ENCODE results near the gene RBM47.

DNA sequence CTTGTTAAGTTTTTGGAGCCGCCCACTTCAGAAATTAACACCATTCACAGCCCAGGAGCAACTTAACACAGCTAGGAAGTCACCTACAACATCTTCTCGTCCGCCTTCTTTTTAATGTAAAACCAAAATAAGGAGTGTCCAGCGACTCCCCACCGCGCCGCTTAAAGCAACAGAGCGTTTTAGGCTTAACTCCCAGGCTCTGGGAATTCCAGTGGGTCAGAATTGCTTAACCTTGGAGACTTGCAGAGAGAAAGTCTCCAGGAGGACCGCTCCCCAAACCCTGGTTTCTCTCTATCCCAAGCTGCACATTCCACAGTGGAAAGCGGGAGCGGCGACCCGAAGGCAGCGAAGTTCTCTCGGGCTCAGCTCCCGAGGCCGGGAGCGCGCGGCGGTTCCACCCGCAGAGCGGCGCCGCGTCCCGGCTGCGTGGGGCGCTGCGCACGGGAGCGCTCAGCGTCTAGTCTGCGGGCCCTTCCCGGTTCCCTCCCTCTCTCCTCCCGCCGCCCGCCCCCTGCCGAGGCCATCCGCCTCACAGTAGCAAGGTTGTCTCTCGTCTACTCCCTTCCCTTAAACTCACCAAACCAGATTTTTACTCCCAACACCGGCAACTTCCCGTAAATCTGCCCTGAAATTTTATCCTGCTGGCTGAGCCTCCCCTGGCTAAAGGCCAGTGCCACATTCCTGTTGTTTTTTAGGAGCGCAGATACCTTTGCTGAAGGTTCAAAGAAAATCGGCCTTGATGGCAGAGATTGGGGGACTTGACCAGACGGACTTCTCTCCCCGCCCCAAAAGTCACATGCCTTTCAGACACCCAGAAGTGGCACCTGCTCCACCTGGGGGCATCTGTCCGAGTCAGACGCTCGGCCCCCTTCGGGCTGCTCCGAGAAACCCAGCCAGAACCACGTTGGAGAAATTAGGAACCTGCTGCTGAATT, at the start of gene RBM47:
- no peak for TF ChIP-seq CREB1 (IDR thresholded peaks at IDR 0.05; ENCODE audit: low read depth)
- TF ChIP-seq EGR1 (IDR thresholded peaks at IDR 0.05): no peak
- peak; percentile 62; the same call in 1 of the 2 replicates for TF ChIP-seq TAF1 (IDR thresholded peaks at IDR 0.05; ENCODE audit: low read depth)
- TF ChIP-seq EP300 (IDR thresholded peaks at IDR 0.05; ENCODE audit: borderline replicate concordance): peak; percentile 79
- 0 out of 2 replicates have a peak, but pooled peaks have one; percentile 31 for TF ChIP-seq RAD21 (IDR thresholded peaks at IDR 0.05; ENCODE audit: low read depth)
- TF ChIP-seq, protein P1, sequence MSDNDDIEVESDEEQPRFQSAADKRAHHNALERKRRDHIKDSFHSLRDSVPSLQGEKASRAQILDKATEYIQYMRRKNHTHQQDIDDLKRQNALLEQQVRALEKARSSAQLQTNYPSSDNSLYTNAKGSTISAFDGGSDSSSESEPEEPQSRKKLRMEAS (IDR thresholded peaks at IDR 0.05): peak; percentile 53
- TF ChIP-seq TCF12 (IDR thresholded peaks at IDR 0.05; ENCODE audit: low read depth): peak; percentile 84
- TF ChIP-seq, protein P2, sequence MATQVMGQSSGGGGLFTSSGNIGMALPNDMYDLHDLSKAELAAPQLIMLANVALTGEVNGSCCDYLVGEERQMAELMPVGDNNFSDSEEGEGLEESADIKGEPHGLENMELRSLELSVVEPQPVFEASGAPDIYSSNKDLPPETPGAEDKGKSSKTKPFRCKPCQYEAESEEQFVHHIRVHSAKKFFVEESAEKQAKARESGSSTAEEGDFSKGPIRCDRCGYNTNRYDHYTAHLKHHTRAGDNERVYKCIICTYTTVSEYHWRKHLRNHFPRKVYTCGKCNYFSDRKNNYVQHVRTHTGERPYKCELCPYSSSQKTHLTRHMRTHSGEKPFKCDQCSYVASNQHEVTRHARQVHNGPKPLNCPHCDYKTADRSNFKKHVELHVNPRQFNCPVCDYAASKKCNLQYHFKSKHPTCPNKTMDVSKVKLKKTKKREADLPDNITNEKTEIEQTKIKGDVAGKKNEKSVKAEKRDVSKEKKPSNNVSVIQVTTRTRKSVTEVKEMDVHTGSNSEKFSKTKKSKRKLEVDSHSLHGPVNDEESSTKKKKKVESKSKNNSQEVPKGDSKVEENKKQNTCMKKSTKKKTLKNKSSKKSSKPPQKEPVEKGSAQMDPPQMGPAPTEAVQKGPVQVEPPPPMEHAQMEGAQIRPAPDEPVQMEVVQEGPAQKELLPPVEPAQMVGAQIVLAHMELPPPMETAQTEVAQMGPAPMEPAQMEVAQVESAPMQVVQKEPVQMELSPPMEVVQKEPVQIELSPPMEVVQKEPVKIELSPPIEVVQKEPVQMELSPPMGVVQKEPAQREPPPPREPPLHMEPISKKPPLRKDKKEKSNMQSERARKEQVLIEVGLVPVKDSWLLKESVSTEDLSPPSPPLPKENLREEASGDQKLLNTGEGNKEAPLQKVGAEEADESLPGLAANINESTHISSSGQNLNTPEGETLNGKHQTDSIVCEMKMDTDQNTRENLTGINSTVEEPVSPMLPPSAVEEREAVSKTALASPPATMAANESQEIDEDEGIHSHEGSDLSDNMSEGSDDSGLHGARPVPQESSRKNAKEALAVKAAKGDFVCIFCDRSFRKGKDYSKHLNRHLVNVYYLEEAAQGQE (IDR thresholded peaks at IDR 0.05; ENCODE audit: low read depth): no peak
- peak; percentile 94 for TF ChIP-seq NFIC (IDR thresholded peaks at IDR 0.05)
- TF ChIP-seq CEBPB (IDR thresholded peaks at IDR 0.05): peak; percentile 72
- peak; percentile 95 for TF ChIP-seq TEAD4 (IDR thresholded peaks at IDR 0.05)
- TF ChIP-seq ZBTB7A (IDR thresholded peaks at IDR 0.05; ENCODE audit: low read depth): no peak; the same call in none of the 2 replicates
